HT-29 (cell line): Measurements from ENCODE around the gene CDH23. TPM values are rescaled to one million over a fixed set of nuclear protein-coding genes. Genes with fewer than 3 reads are reported as not detected.
A peak's percentile ranks its signal among the peaks of the same experiment; 100 is the strongest.

Source experiments
- DNase-seq: peaks from one replicate; pipeline ENCODE4 v3.0.0-alpha.2; 2015; ENCODE audit warnings: low spot score
- total RNA-seq: library from RNA; depleted of rRNA; stranded (reverse); fragments of >200 nt; shearing (Covaris generic); gene quantifications from 2 replicates; pipeline ENCODE4 v1.2.3, GENCODE V29; 2014

The CDH23 gene
- total RNA-seq, 1 experiment from 2014 or later, result 0.05 TPM

GRCh38 chr10:71369602-71370001 is 27.1 kb upstream of the CDH23 start:
- DNase-seq, result no peak

- DNase-seq, result no peak
Observed at GRCh38 chr10:71370031-71370430, 26.7 kb upstream of the CDH23 start.

- DNase-seq, result no peak
Observed at GRCh38 chr10:71371750-71372166, 25.0 kb upstream of the CDH23 start.

GRCh38 chr10:71372882-71373495 is 23.7 kb upstream of the CDH23 start:
- no peak for DNase-seq

- no peak for DNase-seq
Observed at GRCh38 chr10:71374481-71375233, 22.1 kb upstream of the CDH23 start.

- DNase-seq, result no peak
Observed at GRCh38 chr10:71375952-71376351, 20.8 kb upstream of the CDH23 start.

- DNase-seq, result peak; percentile 54
Observed at GRCh38 chr10:71378336-71379117, 18.2 kb upstream of the CDH23 start.

- DNase-seq, result peak; percentile 15
Observed at GRCh38 chr10:71379118-71379766, 17.5 kb upstream of the CDH23 start.

GRCh38 chr10:71380841-71381240 is 15.9 kb upstream of the CDH23 start:
- no peak for DNase-seq

GRCh38 chr10:71381611-71382010 is 15.1 kb upstream of the CDH23 start:
- DNase-seq, result no peak

GRCh38 chr10:71382028-71382427 is 14.7 kb upstream of the CDH23 start:
- DNase-seq, result no peak

GRCh38 chr10:71382757-71383156 is 14.0 kb upstream of the CDH23 start:
- DNase-seq, result no peak

- DNase-seq, result peak; percentile 73
Observed at GRCh38 chr10:71383972-71384687, 12.6 kb upstream of the CDH23 start.

- DNase-seq, result no peak
Observed at GRCh38 chr10:71388171-71388570, 8.5 kb upstream of the CDH23 start.

GRCh38 chr10:71388583-71389310 is 8.0 kb upstream of the CDH23 start:
- DNase-seq, result no peak

GRCh38 chr10:71389768-71390460 is 6.8 kb upstream of the CDH23 start:
- no peak for DNase-seq

GRCh38 chr10:71390461-71390835 is 6.3 kb upstream of the CDH23 start:
- no peak for DNase-seq

- DNase-seq, result no peak
Observed at GRCh38 chr10:71390921-71391690, 5.6 kb upstream of the CDH23 start.

GRCh38 chr10:71391701-71392100 is 5.0 kb upstream of the CDH23 start:
- no peak for DNase-seq
